Activated naive CD4-positive, alpha-beta T cell treated with anti-CD3 and anti-CD28 coated beads, Interleukin-2, amount 50 U/mL, for 72 hours (primary cell): ENCODE results near the gene TRIM40. TPM values are rescaled to one million over a fixed set of nuclear protein-coding genes. Genes with fewer than 3 reads are reported as not detected.
"Not testable (repeated sequence)": the region's sequence is repeated elsewhere in the genome, so short reads cannot be mapped to it uniquely, and the experiment has no call there.

Source experiments
- ATAC-seq, 2 donors: fragments of 150-1000 bp; cut with Tn5 transposase; 2 replicates each; pipeline ENCODE4 v1.10.0; 2021; ENCODE audit warnings: mild to moderate bottlenecking in 2 of 2, moderate library complexity in 2 of 2
- DNase-seq, 2 donors: peaks; one replicate each; pipeline ENCODE4 v3.0.0; 2021 to 2022; ENCODE audit warnings: low spot score in 2 of 2
- H3K27ac Mint-ChIP-seq, 2 donors: one replicate each; pipeline ENCODE4 v1.8.0; 2022; ENCODE audit warnings: mild to moderate bottlenecking in 2 of 2, mixed read lengths in 2 of 2
- H3K36me3 Mint-ChIP-seq, 2 donors: one replicate each; pipeline ENCODE4 v1.8.0; 2022; ENCODE audit warnings: mixed read lengths in 2 of 2
- H3K9me3 Mint-ChIP-seq, 2 donors: one replicate each; pipeline ENCODE4 v1.8.0; 2022; ENCODE audit warnings: mixed read lengths in 2 of 2
- total RNA-seq, 2 donors: library from RNA; stranded (reverse); gene quantifications; one replicate each; pipeline ENCODE4 v1.2.3, GENCODE V29; 2022

The TRIM40 gene
- total RNA-seq, 2 donors from 2014 or later: 0.12 TPM; not detected in 1

DNA sequence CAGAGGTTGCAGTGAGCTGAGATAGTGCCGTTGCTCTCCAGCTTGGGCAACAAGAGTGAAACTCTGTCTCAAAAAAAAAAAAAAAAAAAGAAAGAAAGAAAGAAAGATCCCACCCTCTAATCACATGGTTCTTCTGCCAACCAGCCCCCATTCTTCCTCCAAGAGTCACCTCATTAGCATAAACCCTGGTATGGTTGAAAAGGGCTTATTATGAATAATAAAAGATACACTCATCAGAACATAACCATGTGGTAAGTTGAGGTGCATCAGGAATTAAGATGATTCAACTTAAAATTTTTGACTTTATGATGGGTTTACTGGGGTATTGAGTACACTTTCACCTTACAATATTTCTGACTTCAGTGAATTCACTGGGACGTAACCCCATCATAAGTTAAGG lies 793 bp upstream of the TRIM40 start:
- Mint-ChIP-seq H3K27ac (no peak overlapping the region), H3K36me3 (no peaks in the 10 kb centered on the region), H3K9me3 (no peaks in the 10 kb centered on the region)
- ATAC-seq (peak in 1 of 2 donors; percentile 47), DNase-seq (no peak)

DNA sequence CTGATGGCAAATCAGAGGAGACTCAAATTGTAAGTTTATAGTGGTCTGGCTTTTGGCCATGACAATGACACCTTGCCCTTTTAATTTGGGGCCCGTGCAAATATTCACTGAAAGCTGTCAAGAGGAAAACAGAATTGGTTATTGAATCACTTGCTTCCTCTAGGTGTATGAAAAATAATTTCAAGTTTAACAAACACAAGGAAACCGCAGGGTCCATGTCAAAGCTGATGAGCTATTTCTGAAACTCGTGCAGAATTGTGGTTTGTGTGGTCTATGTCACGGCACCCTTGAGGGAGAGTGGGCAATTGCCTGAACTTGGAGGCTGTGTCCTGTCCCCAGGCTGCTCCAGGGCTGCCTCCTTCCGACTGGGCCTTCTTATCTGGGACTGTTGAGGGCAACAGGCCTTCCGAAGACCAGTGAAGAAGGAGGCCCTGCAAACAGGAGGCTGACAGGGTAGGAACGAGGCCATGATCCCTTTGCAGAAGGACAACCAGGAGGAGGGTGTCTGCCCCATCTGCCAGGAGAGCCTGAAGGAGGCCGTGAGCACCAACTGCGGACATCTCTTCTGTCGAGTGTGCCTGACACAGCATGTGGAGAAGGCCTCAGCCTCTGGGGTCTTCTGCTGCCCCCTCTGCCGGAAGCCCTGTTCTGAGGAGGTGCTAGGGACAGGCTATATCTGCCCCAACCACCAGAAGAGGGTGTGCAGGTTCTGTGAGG lies 788 bp downstream of the TRIM40 start:
- Mint-ChIP-seq H3K9me3 (no peaks in the 10 kb centered on the region), H3K36me3 (no peaks in the 10 kb centered on the region), H3K27ac (no peak overlapping the region)
- ATAC-seq (peak; percentile 57 to 77), DNase-seq (no peak)

DNA sequence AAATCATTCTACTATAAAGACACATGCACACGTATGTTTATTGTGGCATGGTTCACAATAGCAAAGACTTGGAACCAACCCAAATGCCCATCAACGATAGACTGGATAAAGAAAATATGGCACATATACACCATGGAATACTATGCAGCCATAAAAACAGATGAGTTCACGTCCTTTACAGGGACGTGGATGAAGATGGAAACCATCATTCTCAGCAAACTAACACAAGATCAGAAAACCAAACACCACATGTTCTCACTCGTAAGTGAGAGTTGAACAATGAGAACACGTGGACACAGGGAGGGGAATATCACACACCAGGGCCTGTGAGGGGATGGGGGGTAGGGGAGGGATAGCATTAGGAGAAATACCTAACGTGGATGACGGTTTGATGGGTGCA lies 4.3 kb downstream of the TRIM40 start:
- not testable (repeated sequence) for H3K36me3 Mint-ChIP-seq, H3K27ac Mint-ChIP-seq, H3K9me3 Mint-ChIP-seq, ATAC-seq, DNase-seq

DNA sequence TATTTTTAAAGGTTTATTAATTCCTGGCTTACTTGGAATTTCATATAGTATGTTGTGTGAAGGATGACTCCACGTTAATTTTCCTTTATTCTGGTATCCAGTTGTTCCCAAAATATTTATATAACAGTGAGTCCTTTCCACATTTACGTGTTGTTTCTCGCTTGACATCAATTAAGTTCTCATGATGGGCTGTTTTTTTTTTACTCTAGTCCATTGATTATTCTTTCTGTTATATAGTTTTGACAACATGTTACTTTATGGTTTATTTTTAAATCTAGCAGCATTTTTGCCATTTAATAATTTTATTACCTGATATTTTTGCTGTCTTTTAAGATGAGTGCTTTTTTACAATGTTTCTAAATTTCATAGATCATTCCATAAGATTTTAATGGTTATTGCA lies 6.7 kb downstream of the TRIM40 start:
- Mint-ChIP-seq H3K9me3 (no peaks in the 10 kb centered on the region), H3K36me3 (no peaks in the 10 kb centered on the region), H3K27ac (no peak overlapping the region)
- DNase-seq (no peak), ATAC-seq (no peak)

DNA sequence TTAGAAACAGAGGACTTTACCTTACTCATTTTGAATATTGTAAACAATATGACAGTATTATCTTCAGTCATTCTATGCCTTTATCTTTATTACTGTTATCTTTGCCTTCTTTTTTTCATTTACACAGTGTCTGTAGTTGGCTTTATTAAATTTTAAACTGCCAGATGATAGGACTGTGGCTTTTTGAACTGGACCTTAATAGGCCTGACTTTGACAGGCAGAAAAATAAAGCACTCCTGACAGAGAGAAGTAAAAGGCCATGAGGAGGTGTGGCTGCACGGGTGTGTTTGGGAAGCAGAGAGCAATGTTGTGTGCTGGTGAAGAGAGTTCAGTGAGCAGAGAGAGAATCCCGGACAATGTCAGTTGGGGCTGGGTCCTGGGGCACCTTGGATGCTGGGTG lies 7.8 kb downstream of the TRIM40 start:
- Mint-ChIP-seq H3K27ac (no peak overlapping the region), H3K9me3 (no peaks in the 10 kb centered on the region), H3K36me3 (no peaks in the 10 kb centered on the region)
- ATAC-seq: no peak
- DNase-seq: no peak

DNA sequence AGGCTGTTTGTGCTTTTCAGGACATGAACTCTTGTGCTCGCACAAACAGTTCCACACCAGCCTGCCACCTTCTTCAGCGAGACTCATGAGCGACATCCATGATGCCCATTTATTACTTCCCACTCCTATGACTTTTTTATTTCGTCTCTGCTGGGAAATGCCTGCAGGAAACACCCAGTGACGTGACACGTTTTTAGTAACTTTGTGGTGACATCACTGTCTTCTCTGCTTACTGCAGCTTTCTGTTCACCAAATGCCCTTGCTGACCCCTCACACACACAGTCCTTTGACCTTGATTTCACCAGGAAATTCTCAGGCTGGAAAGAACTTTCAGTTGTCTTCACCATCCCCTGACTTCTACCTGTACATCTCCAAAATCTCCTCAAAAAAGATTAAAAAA lies 8.9 kb downstream of the TRIM40 start:
- no peak for ATAC-seq
- DNase-seq: no peak
- Mint-ChIP-seq H3K27ac (no peak overlapping the region), H3K9me3 (no peaks in the 10 kb centered on the region), H3K36me3 (no peaks in the 10 kb centered on the region)

DNA sequence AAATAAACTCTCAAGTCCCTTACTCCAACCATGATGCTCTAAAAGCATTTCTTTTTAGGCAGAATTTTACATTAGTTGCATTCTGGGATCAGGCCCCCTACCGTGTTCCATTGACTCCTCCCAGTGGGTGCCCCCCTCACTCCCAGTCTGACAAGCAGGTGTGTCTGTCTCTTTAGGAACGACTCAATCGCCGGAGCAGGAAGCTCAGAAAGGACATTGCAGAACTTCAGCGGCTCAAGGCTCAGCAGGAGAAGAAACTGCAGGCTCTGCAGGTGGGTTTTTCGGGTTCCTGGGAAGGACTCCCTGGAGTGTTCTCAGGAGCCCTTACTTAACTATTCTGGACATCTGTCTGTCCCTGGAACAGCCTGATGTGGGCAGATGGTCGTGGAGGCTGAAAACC lies 9.9 kb downstream of the TRIM40 start:
- Mint-ChIP-seq H3K36me3 (no peaks in the 10 kb centered on the region), H3K9me3 (no peaks in the 10 kb centered on the region), H3K27ac (no peak overlapping the region)
- DNase-seq (no peak), ATAC-seq (no peak)

DNA sequence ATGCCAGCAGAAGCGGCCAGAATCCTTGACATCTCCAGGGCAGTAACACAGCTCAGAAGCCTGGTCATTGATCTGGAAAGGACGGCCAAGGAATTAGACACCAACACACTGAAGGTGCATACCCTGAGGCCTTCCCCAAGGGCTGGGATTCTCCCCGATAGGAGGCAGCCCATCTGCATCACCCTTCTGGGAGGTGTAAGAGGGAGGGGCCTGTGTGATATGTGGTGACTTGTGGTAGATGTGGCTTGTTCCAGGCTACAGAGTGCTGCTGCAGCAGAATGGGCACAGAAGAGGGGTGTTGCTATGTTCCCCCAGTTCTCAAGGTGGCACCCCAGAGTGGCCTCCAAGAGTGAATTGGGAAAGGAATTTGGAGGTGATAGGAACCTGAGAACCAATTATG lies 11.2 kb downstream of the TRIM40 start:
- no peak for DNase-seq
- no peaks in the 10 kb centered on the region for H3K36me3 Mint-ChIP-seq
- ATAC-seq: peak; percentile 26 to 50
- no peaks in the 10 kb centered on the region for H3K9me3 Mint-ChIP-seq
- H3K27ac Mint-ChIP-seq: no peak overlapping the region

DNA sequence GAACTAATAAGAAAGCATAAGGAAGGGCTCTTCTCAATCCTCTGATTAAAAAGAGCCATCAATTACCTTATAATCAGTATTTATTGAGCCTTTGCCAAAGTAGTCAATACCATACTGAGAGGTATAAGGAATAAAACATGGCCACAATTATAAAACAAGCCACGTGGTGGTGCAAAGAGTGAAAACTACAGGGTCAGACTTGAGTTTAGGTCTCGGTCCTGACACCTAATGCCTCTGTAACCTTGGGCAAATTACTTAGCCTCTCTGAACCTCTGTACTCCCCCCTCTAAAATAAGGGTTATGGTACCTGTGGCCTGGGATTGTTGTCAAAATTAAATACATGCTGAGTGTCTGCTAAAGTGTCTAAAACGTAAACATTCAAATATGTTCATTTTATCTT lies 13.3 kb downstream of the TRIM40 start:
- ATAC-seq (no peak), DNase-seq (no peak)
- Mint-ChIP-seq H3K9me3 (no peaks in the 10 kb centered on the region), H3K27ac (no peak overlapping the region), H3K36me3 (no peaks in the 10 kb centered on the region)

DNA sequence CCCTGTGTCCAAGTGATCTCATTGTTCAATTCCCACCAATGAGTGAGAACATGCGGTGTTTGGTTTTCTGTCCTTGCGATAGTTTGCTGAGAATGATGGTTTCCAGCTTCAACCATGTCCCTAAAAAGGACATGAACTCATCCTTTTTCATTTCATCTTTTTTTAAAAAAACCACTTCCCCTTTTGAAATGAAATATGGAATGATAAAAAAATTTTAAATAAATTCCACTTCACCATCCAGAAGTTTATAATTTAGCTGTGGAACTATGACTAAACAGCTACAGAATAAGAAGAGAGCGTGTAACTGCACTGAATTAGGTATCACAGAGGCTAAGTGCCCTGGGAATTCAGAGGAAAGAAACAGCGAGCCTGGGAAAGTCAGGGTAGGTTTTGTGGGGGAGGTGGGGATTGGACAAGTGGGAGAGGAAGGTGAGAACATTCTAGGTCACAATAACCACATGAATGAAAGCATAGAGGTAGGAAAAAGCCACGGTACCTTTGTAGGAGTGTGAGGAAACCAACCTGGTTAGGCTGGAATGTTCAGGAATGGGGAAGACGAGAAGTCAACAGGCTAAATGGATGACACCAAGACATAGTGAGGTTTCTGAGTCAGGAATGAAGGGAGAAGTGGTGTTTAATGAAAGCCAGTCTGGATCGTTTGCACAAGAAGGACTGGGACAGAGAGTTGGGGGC lies 14.1 kb downstream of the TRIM40 start:
- DNase-seq (no peak), ATAC-seq (no peak)
- Mint-ChIP-seq H3K9me3 (no peaks in the 10 kb centered on the region), H3K27ac (no peak overlapping the region), H3K36me3 (no peaks in the 10 kb centered on the region)

DNA sequence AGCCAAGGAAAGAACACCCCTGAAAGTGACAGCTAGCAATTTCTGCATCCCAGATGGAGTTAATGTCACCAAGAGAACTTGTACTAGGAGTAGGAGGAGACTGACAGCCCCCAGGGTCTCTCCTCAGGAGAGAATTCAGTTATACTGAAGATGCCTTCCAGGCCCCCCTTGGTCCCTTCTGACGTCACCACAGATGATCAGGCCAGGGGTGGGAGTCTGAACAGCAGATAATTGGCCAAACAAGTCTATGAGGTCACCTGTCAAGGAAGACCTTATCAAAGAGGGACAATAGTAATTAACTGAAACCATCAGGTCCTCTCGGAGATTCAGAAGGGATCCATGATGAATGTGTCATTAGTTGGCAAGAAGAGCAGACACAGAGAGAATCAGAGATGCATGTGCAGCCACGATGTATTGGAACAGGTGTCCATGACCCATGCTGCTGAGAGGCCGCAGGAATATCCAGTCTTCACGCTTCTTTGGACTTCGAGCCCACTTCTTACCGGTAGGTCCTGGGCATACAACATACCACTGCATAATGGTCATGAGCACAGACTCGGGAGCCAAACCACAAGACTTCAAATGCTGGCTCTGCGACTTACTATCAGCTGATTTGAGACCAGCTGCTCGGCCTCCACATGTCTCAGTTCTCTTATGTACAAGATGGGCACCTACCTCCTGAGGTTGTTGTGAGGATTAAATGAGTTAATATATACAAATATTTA lies 14.9 kb downstream of the TRIM40 start:
- ATAC-seq (no peak), DNase-seq (no peak)
- Mint-ChIP-seq H3K9me3 (no peaks in the 10 kb centered on the region), H3K36me3 (no peaks in the 10 kb centered on the region), H3K27ac (no peak overlapping the region)

DNA sequence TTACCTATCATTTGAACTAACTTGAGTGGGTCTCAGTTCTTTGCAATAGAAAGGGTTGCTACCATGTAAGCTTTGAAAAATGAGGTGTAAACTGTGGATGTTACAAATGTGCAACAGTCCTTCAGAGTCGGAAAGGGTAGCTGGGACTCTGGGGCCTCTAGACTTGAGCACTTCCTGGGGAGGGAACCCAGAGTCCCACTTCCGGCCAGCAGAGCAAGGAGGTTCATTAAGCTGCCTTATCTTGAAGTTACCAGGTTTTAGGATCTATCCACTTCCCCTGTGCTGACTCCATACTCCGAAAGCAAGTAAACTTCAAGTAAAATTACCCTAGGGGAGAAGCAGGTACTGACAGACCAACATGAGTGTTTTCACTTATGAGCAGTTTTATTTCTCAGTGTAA lies 15.6 kb downstream of the TRIM40 start:
- H3K9me3 Mint-ChIP-seq: no peaks in the 10 kb centered on the region
- no peaks in the 10 kb centered on the region for H3K36me3 Mint-ChIP-seq
- DNase-seq: no peak
- no peak for ATAC-seq
- no peak overlapping the region for H3K27ac Mint-ChIP-seq

DNA sequence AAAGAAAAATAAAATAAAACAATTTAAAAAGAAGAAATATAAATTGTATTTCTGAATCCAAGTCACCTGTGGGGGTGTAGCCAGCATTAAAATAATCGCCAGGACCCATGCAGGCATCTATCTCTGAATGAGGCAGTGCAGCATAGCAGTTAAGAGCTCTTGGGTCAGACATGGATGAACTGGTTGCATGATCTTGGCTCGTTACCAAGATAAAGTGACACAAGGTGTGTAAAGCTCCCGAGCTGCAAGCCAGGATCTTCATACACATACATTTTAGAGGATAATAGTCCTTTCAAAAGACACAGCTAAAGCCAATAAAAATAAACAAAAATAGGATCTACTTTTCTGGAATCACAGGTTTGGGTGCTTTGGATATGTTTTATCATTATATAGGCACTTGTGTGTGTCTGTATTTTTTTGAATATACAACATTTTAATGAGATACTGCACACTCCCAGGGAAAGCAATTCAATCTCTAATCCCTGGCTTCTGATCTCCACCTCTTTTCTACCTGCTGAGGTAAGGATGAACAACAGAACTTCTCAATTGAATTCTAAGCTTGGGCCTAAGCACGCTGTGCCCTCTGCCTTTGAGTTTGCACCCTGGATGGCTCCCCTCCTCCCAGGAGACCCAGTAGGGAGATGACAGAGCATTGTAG lies 16.2 kb downstream of the TRIM40 start:
- DNase-seq: no peak
- no peak for ATAC-seq
- no peak overlapping the region for H3K27ac Mint-ChIP-seq
- H3K36me3 Mint-ChIP-seq: no peaks in the 10 kb centered on the region
- H3K9me3 Mint-ChIP-seq: no peaks in the 10 kb centered on the region

DNA sequence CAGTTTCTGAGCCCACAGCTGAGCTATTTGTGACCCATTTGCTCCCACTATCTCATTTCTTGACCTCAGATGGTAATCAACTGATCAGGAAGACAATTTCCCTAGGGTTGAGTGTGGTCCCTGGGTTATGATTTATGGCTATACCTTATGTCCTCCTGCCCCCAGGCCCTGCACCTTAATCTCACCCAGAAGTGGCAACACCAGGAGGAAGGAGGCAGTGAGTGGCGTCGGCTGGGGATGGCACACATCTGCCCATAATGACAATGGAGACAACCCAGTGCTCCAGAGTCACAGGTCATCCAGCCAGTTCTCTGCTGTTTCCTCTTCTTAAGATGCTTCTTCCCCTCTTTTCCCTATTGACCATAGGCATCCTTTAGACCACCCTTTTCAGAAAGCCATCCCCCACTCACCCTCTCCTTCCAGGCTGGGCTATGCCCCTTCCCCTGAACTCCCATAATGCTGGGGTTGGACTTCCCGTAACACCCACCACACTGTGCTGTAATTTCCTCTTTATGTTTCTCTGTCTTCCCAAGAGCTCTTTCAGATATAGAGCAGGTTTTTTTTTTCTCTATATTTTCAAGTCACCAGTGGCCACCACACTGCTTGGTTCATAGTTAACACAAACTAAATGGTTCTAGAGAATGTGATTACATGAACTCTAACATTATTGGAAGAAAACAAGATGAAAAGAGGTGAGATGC lies 17.1 kb downstream of the TRIM40 start:
- no peak for ATAC-seq
- no peak for DNase-seq
- Mint-ChIP-seq H3K27ac (no peak overlapping the region), H3K36me3 (no peaks in the 10 kb centered on the region), H3K9me3 (no peaks in the 10 kb centered on the region)

DNA sequence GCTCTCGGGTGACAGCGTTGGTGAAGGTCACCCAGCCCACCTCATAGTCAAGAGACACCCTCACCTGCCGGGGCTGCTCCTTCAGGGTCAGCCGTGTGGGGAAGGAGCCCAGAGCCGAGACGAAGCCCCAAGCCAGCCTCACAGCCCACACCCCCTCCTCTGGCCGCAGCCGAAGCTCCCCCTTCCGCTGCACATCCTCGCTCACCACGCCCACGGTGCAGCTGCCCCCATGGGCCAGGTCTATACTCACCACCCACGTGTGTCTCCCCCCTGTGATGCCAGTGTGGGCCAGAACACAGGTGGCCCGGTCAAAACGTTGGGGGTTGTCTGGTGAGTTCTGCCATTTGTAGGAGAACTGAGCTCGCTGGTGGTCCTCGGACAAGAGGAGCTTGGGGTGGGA lies 18.1 kb downstream of the TRIM40 start:
- no peaks in the 10 kb centered on the region for H3K36me3 Mint-ChIP-seq
- H3K27ac Mint-ChIP-seq: peak overlapping the region in 1 of 2 donors; percentile 20
- ATAC-seq (no peak), DNase-seq (no peak)
- no peaks in the 10 kb centered on the region for H3K9me3 Mint-ChIP-seq

DNA sequence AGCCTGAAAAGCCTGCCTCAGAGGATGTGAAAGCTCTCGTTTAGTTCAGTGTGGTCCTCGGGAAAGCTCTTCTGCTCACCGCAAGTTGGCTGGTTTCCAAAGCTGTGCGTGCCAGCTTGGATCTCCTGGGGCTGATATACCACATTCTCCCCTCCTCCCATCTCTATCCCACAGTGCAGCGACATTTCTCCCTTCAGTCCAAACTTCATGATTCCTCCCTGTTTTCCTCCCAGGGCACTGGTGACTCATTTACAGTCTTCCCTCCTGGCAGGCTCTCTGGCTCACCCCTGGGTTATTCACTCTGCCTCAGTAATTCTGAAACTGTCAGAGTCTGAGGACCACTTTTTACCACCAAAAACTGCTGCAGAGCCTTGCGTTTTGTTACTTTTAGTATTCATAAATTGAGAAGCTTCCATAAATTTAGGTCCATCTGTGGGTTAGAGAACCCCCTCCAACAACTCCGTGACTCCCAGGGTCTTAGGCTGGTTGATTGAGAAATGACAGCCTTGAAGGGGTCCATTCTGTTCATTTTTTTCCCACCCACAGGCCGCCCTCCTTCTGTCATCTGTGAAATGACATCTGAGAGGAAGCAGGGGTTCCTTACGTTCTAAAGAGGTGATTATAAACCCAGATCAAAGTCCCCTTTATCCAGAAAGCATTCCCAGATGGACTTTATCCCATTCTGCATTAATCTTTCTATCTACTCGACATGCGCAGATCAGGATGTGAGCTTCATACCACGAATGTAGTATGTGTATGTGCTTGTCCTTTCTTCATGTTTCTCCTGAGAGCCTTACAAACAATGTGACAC lies 19.0 kb downstream of the TRIM40 start:
- Mint-ChIP-seq H3K9me3 (no peaks in the 10 kb centered on the region), H3K36me3 (no peaks in the 10 kb centered on the region), H3K27ac (no peak overlapping the region)
- DNase-seq: no peak
- ATAC-seq: no peak
